ENCODE data around the gene PREP.
"Not testable (repeated sequence)": the region's sequence is repeated elsewhere in the genome, so short reads cannot be mapped to it uniquely, and the experiment has no call there.

Gene PREP

GRCh38 chr6:105402939-105403935, at the start of gene PREP:
PREP (minus strand) TSS chr6:105403082; CDS start chr6:105402891, 191 bp downstream.
- peak; percentile 38 for DNase-seq (ENCODE audit: low read depth, low spot score)

- no peak for DNase-seq (ENCODE audit: low read depth, low spot score)
These were observed 49.5 kb upstream of the PREP start for GRCh38 chr6:105452376-105452775.

GRCh38 chr6:105449756-105450390, 47.0 kb upstream of the PREP start:
- DNase-seq (ENCODE audit: low read depth, low spot score) = no peak

- DNase-seq (ENCODE audit: low read depth, low spot score) = no peak
These were observed 42.6 kb upstream of the PREP start for GRCh38 chr6:105445481-105445880.

- no peak for DNase-seq (ENCODE audit: low read depth, low spot score)
These were observed 41.1 kb upstream of the PREP start for GRCh38 chr6:105443941-105444340.

- no peak for DNase-seq (ENCODE audit: low read depth, low spot score)
These were observed 39.5 kb upstream of the PREP start for GRCh38 chr6:105442369-105442768.

GRCh38 chr6:105437236-105437635, 34.4 kb upstream of the PREP start:
- DNase-seq (ENCODE audit: low read depth, low spot score) = no peak

GRCh38 chr6:105433723-105434122, 30.8 kb upstream of the PREP start:
- DNase-seq (ENCODE audit: low read depth, low spot score) = no peak

- no peak for DNase-seq (ENCODE audit: low read depth, low spot score)
These were observed 29.9 kb upstream of the PREP start for GRCh38 chr6:105432797-105433196.

- no peak for DNase-seq (ENCODE audit: low read depth, low spot score)
These were observed 28.3 kb upstream of the PREP start for GRCh38 chr6:105431226-105431625.

GRCh38 chr6:105430685-105431084, 27.8 kb upstream of the PREP start:
- no peak for DNase-seq (ENCODE audit: low read depth, low spot score)

GRCh38 chr6:105429676-105430075, 26.8 kb upstream of the PREP start:
- no peak for DNase-seq (ENCODE audit: low read depth, low spot score)

GRCh38 chr6:105428342-105428957, 25.6 kb upstream of the PREP start:
- peak; percentile 93 for DNase-seq (ENCODE audit: low read depth, low spot score)

GRCh38 chr6:105424175-105424783, 21.4 kb upstream of the PREP start:
- DNase-seq (ENCODE audit: low read depth, low spot score) = no peak

- DNase-seq (ENCODE audit: low read depth, low spot score) = not testable (repeated sequence)
These were observed 14.1 kb upstream of the PREP start for GRCh38 chr6:105416971-105417370.

GRCh38 chr6:105409734-105410133, 6.9 kb upstream of the PREP start:
- DNase-seq (ENCODE audit: low read depth, low spot score) = no peak

GRCh38 chr6:105402090-105402938, 568 bp downstream of the PREP start:
- DNase-seq (ENCODE audit: low read depth, low spot score) = no peak

- DNase-seq (ENCODE audit: low read depth, low spot score) = no peak
These were observed 1.4 kb downstream of the PREP start for GRCh38 chr6:105401247-105402089.

- DNase-seq (ENCODE audit: low read depth, low spot score) = no peak
These were observed 2.4 kb downstream of the PREP start for GRCh38 chr6:105400501-105400900.

- DNase-seq (ENCODE audit: low read depth, low spot score) = no peak
These were observed 4.0 kb downstream of the PREP start for GRCh38 chr6:105398859-105399258.
